Left lung (tissue), 10 donors: ENCODE data around the gene TMEM108. TPM values are rescaled to one million over a fixed set of nuclear protein-coding genes. Genes with fewer than 3 reads are reported as not detected.

Source experiments
- ATAC-seq: fragments of 200-7000 bp; cut with Tn5 transposase; one replicate; pipeline ENCODE4 v1.9.1; 2020; ENCODE audit warnings: moderate library complexity
- DNase-seq, 4 donors: peaks; one replicate each; pipeline ENCODE4 v3.0.0-alpha.2; 2013 to 2020
- H3K27ac ChIP-seq, 2 donors: fragments of 200-600 bp; sonication (generic) in 1 of 2; one replicate each; pipeline versions ENCODE4 v1.5.0 to v1.8.0; 2020 to 2021
- H3K27me3 ChIP-seq, 2 donors: fragments of 200-600 bp; sonication (generic) in 1 of 2; one replicate each; pipeline versions ENCODE4 v1.5.0 to v1.8.0; 2020 to 2021
- H3K36me3 ChIP-seq, 2 donors: fragments of 200-600 bp; sonication (generic) in 1 of 2; one replicate each; pipeline versions ENCODE4 v1.5.0 to v1.8.0; 2020 to 2021
- H3K4me1 ChIP-seq, 2 donors: fragments of 200-600 bp; one replicate each; pipeline ENCODE4 v1.8.0; 2021
- H3K4me3 ChIP-seq, 2 donors: fragments of 200-600 bp; sonication (generic) in 1 of 2; one replicate each; pipeline versions ENCODE4 v1.5.0 to v1.8.0; 2020 to 2021; ENCODE audit warnings: mild to moderate bottlenecking in 1 of 2
- H3K9me3 ChIP-seq, 2 donors: fragments of 200-600 bp; sonication (generic) in 1 of 2; one replicate each; pipeline versions ENCODE4 v1.5.0 to v1.8.0; 2020 to 2021
- intact Hi-C, 2 donors: fragments of 100-400 bp; cut with DNase I; formaldehyde crosslinking; loops; one replicate each; pipeline versions ENCODE4 v1.11.2 to v1.14.2; 2022
- polyA plus RNA-seq, 6 donors: library from polyadenylated mRNA; unstranded; fragments of 120-200 nt; gene quantifications; one replicate each; pipeline ENCODE4 v1.2.1, GENCODE V29; 2013; ENCODE audit not compliant: insufficient read length in 6 of 6
- total RNA-seq, 2 donors: library from RNA; stranded (reverse); fragmentation: NEBNext Ultra II Directional; extraction: Animal tissue kit (Norgen Biotek cat#: 25700); gene quantifications; one replicate each; pipeline ENCODE4 v1.2.1, GENCODE V29; 2021
- TF ChIP-seq, protein P1 (sequence below), 2 donors: fragments of 200-600 bp; sonication (generic) in 1 of 2; IDR thresholded peaks; one replicate each; pipeline versions ENCODE4 v1.5.0 to v1.8.0; 2021; ENCODE audit warnings: antibody characterized with exemption in 2 of 2
- donor health status: DM: no; HTN: yes; CAD: no.
- donor health status: DM: no; HTN: no; CAD: no.

Gene TMEM108
- total and polyA plus RNA-seq, 8 donors, result 18.5 to 58.8 (median 43.7) TPM

DNA sequence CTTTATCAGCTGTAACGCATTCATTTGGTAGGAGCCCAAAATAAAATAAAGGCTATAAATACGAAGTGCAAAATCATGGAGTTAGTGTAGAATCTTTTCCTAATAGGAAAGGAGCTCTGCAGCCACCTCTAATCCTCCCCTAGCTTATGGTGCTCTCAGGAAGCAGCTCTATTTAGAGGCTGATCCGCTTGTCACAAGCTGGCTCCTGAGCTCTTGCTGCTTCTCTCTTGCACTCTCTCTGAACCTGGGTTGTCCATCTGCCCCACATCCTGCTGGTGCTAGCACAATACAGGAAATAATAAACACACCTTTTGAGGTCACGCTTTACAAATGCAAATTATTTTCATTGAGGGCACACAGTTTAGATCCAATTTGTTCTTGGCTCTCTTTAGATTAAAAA is 324.3 kb downstream of the TMEM108 start:
- no peaks in the 10 kb centered on the region for H3K4me1 ChIP-seq
- no peak for DNase-seq
- H3K4me3 ChIP-seq, result no peak overlapping the region
- H3K27ac ChIP-seq, result no peak overlapping the region
- intact Hi-C loops, result no loop called here
- H3K9me3 ChIP-seq, result no peaks in the 10 kb centered on the region
- no peaks in the 10 kb centered on the region for H3K27me3 ChIP-seq
- no peaks in the 10 kb centered on the region for H3K36me3 ChIP-seq
- no peak for ATAC-seq
- TF ChIP-seq, protein P1, sequence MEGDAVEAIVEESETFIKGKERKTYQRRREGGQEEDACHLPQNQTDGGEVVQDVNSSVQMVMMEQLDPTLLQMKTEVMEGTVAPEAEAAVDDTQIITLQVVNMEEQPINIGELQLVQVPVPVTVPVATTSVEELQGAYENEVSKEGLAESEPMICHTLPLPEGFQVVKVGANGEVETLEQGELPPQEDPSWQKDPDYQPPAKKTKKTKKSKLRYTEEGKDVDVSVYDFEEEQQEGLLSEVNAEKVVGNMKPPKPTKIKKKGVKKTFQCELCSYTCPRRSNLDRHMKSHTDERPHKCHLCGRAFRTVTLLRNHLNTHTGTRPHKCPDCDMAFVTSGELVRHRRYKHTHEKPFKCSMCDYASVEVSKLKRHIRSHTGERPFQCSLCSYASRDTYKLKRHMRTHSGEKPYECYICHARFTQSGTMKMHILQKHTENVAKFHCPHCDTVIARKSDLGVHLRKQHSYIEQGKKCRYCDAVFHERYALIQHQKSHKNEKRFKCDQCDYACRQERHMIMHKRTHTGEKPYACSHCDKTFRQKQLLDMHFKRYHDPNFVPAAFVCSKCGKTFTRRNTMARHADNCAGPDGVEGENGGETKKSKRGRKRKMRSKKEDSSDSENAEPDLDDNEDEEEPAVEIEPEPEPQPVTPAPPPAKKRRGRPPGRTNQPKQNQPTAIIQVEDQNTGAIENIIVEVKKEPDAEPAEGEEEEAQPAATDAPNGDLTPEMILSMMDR (IDR thresholded peaks at IDR 0.05), result no peak

DNA sequence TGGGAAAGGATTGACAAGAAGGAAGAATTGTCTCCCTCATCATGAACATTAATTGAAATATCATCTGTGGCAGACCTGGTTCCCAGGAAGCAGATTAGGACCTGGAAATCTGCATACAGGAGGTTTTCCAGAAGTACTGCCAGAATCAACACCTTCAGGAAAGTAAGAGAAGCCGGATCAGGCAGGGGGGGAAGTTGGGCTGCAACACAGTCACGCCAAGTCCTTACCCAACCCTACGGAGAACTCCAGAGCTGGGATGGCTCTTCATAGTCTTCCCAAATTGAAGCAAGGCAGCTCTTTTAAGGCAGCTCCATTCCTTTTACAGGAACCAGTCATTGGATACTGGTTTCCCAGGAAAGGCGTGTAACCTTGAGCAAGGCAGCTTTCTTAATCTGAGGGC is 326.5 kb downstream of the TMEM108 start:
- no peak for DNase-seq
- no peaks in the 10 kb centered on the region for H3K9me3 ChIP-seq
- no peaks in the 10 kb centered on the region for H3K36me3 ChIP-seq
- ATAC-seq, result no peak
- no peaks in the 10 kb centered on the region for H3K27me3 ChIP-seq
- intact Hi-C loops, result no loop called here
- no peak overlapping the region for H3K27ac ChIP-seq
- H3K4me1 ChIP-seq, result no peaks in the 10 kb centered on the region
- TF ChIP-seq, protein P1 (IDR thresholded peaks at IDR 0.05), result no peak
- no peak overlapping the region for H3K4me3 ChIP-seq

- H3K36me3 ChIP-seq, result no peaks in the 10 kb centered on the region
- H3K27ac ChIP-seq, result no peak overlapping the region
- TF ChIP-seq, protein P1 (IDR thresholded peaks at IDR 0.05), result no peak
- no peaks in the 10 kb centered on the region for H3K4me1 ChIP-seq
- ATAC-seq (no peak), DNase-seq (no peak)
- H3K9me3 ChIP-seq, result no peaks in the 10 kb centered on the region
- no peak overlapping the region for H3K4me3 ChIP-seq
- intact Hi-C loops, result no loop called here
- H3K27me3 ChIP-seq, result no peaks in the 10 kb centered on the region
These were observed 328.7 kb downstream of the TMEM108 start for GRCh38 chr3:133366921-133367320.

GRCh38 chr3:133367403-133367802 is 329.2 kb downstream of the TMEM108 start:
- intact Hi-C loops, result no loop called here
- no peaks in the 10 kb centered on the region for H3K36me3 ChIP-seq
- no peaks in the 10 kb centered on the region for H3K4me1 ChIP-seq
- H3K27ac ChIP-seq, result no peak overlapping the region
- DNase-seq (no peak), ATAC-seq (no peak)
- no peaks in the 10 kb centered on the region for H3K27me3 ChIP-seq
- no peaks in the 10 kb centered on the region for H3K9me3 ChIP-seq
- TF ChIP-seq, protein P1 (IDR thresholded peaks at IDR 0.05), result no peak
- no peak overlapping the region for H3K4me3 ChIP-seq

DNA sequence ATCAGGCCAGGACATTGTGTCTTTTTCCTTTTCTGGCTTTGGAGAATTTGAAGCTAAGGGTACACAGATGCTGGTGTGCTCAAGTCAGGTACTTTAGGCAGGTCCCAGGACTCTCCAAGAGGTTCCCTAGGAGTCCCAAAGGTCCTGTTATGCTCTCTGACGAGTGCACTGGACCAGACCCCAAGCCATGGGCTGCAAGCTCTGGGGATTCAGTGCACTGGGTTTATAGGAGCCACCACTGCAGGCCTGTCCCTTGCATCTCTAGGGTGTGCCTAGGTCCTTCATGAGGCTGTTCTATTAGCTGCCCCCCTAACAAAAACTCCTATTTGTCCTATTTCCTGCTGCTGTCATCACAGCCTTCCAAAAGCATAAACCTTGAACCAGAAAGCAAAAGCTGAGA is 329.8 kb downstream of the TMEM108 start:
- H3K4me3 ChIP-seq, result no peak overlapping the region
- H3K27me3 ChIP-seq, result no peaks in the 10 kb centered on the region
- H3K36me3 ChIP-seq, result no peaks in the 10 kb centered on the region
- no peak overlapping the region for H3K27ac ChIP-seq
- TF ChIP-seq, protein P1 (IDR thresholded peaks at IDR 0.05), result no peak
- intact Hi-C loops, result no loop called here
- no peaks in the 10 kb centered on the region for H3K9me3 ChIP-seq
- DNase-seq (no peak), ATAC-seq (no peak)
- no peaks in the 10 kb centered on the region for H3K4me1 ChIP-seq
